ENCODE data around the gene TLE4.

- TF ChIP-seq, protein P1, sequence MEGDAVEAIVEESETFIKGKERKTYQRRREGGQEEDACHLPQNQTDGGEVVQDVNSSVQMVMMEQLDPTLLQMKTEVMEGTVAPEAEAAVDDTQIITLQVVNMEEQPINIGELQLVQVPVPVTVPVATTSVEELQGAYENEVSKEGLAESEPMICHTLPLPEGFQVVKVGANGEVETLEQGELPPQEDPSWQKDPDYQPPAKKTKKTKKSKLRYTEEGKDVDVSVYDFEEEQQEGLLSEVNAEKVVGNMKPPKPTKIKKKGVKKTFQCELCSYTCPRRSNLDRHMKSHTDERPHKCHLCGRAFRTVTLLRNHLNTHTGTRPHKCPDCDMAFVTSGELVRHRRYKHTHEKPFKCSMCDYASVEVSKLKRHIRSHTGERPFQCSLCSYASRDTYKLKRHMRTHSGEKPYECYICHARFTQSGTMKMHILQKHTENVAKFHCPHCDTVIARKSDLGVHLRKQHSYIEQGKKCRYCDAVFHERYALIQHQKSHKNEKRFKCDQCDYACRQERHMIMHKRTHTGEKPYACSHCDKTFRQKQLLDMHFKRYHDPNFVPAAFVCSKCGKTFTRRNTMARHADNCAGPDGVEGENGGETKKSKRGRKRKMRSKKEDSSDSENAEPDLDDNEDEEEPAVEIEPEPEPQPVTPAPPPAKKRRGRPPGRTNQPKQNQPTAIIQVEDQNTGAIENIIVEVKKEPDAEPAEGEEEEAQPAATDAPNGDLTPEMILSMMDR (conservative IDR thresholded peaks at IDR 0.05; ENCODE audit: low read depth, low read length): no peak
- TF ChIP-seq EZH2 (IDR thresholded peaks at IDR 0.05; ENCODE audit: low read length, unreplicated experiment) (no peak), EZH2phosphoT487 (IDR thresholded peaks at IDR 0.05; ENCODE audit: borderline replicate concordance, low read length) (no peak)
Observed at GRCh38 chr9:79682076-79682736, 110.4 kb downstream of the TLE4 start.

Measured in PC-3 (cell line).